Ovary (tissue), 9 donors: ENCODE results near the gene RNF208. TPM values are rescaled to one million over a fixed set of nuclear protein-coding genes. Genes with fewer than 3 reads are reported as not detected.

ENCODE experiments used
- DNase-seq, 5 donors: peaks; one replicate each; pipeline ENCODE4 v3.0.0-alpha.2; 2019 to 2020
- H3K27ac ChIP-seq, 2 donors: fragments of 200-600 bp; one replicate each; pipeline versions ENCODE4 v1.5.1 to v1.8.0; 2019 to 2022
- H3K27me3 ChIP-seq: fragments of 200-600 bp; one replicate; pipeline ENCODE4 v1.8.0; 2022
- H3K36me3 ChIP-seq: fragments of 200-600 bp; sonication (generic); one replicate; pipeline ENCODE4 v1.5.1; 2019
- H3K4me1 ChIP-seq: one replicate; pipeline ENCODE4 v1.8.1; 2013; ENCODE audit warnings: mild to moderate bottlenecking, moderate library complexity; ENCODE audit not compliant: insufficient read depth
- H3K4me3 ChIP-seq: fragments of 200-600 bp; sonication (generic); one replicate; pipeline ENCODE4 v1.5.1; 2017
- H3K9me3 ChIP-seq, 2 donors: fragments of 200-600 bp in 1 of 2; sonication (generic) in 1 of 2; one replicate each; pipeline versions ENCODE4 v1.5.1 to v1.8.1; 2013 to 2019; ENCODE audit warnings: mild to moderate bottlenecking in 1 of 2, moderate library complexity in 1 of 2
- EP300 ChIP-seq: sonication (generic); formaldehyde crosslinking; IDR thresholded peaks from one replicate; pipeline ENCODE4 v1.6.1; 2017; ENCODE audit warnings: antibody characterized with exemption
- POLR2A ChIP-seq: fragments of 450-650 bp; IDR thresholded peaks from one replicate; pipeline ENCODE4 v1.6.1; 2017; ENCODE audit warnings: antibody characterized with exemption, mild to moderate bottlenecking, moderate library complexity
- WGBS, 3 donors: extraction: QIAGEN DNeasy Blood & Tissue Kit in 1 of 3; methylation state at CpG; one replicate each; pipeline versions ENCODE4 v1.1.5 to v1.1.7; 2013 to 2017; 5-methylcytosine and 5-hydroxymethylcytosine counted together
- intact Hi-C, 4 donors: fragments of 100-400 bp; cut with DNase I; formaldehyde crosslinking; loops; one replicate each; pipeline versions ENCODE4 v1.11.0 to v1.15.1; 2022 to 2023
- polyA plus RNA-seq, 2 donors: library from polyadenylated mRNA; stranded (reverse); fragments of 200-250 nt in 1 of 2; fragments of 350-450 nt in 1 of 2; fragmentation: Illumina TruSeq in 1 of 2; extraction: RNeasy Lipid Tissue Mini Kit (QIAGEN cat#74804) in 1 of 2; gene quantifications; one replicate each; pipeline ENCODE4 v1.2.3, GENCODE V29; 2013 to 2014
- total RNA-seq, 7 donors: library from RNA; depleted of rRNA in 2 of 7; stranded (reverse); fragments of >200 nt in 2 of 7; fragmentation: NEBNext Ultra II Directional in 3 of 7; extraction: Animal tissue kit (Norgen Biotek cat#: 25700) in 3 of 7; gene quantifications; one replicate each; pipeline versions ENCODE4 v1.1.0 to v1.2.4, GENCODE V29; 2016 to 2023
- TF ChIP-seq, protein P1 (sequence below), 3 donors: fragments of 450-650 bp in 2 of 3; fragments of 200-600 bp in 1 of 3; IDR thresholded peaks; one replicate each; pipeline versions ENCODE4 v1.5.1 to v1.8.0; 2016 to 2022; ENCODE audit warnings: antibody characterized with exemption in 3 of 3, mild to moderate bottlenecking in 1 of 3
- donor health status: DM: no; HTN: no; CAD: no; lungs with moderate emphysema.
- donor health status: DM: no; HTN: no; CAD: no.
- donor health status: Bipolar disorder and iron deficiency.
- donor health status: DM: yes; HTN: yes; CAD: no.
- donor health status: DM: no; HTN: no; CAD: no.
- donor health status: DM: yes; HTN: yes; CAD: no.

Gene RNF208
- total and polyA plus RNA-seq, 9 donors, result 0.92 to 6.5 (median 3.1) TPM; not detected in 2

DNA sequence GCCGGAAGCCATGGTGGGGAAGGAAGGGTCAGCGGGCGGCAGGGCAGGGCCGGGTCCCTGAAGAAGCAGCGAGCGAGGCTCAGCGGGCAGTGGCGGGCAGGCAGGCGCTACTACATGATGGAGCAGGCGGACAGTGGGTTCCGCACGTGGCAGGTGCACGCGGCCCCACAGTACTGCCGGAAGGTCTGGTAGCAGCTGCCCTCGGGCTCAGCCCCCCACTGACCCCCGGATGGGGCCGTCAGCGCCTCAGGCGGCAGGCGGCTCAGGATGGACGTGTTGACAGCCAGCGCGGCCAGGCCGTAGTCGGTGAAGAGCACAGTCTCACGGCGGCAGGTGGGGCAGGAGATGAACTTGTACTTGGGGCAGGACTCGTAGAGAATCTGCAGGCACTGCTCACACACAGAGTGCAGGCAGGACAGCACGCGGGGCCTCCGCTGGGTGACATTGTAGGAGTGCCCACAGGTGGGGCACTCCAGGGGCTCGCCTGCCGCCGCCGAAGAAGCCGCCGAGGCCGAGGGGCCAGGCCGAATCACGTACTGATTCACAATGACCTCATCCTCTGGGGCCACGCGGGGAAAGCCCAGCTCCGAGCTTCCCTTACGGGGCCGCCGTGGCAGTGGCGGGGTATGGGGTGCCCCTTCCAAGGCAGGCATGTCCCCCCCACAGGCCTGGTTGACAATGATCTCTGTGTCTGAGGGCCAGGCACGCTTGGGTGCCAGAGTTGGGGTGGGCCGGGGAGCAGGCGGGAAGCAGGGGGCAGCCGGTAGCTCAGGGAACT is 1.5 kb downstream of the RNF208 start:
- WGBS, 3 donors, result 84 to 91% (median 90%) methylated on average over 50 to 52 of the region's 52 CpGs
- Histone ChIP-seq H3K27me3 (no peaks in the 10 kb centered on the region), H3K27ac (no peak overlapping the region), H3K36me3 (no peaks in the 10 kb centered on the region), H3K4me1 (peaks cover 11% of the 10 kb centered on the region), H3K4me3 (no peak overlapping the region), H3K9me3 (no peaks in the 10 kb centered on the region)
- DNase-seq, result no peak
- intact Hi-C loops, result loop anchor here in 1 of 4 donors (10.0 kb wide), 1 partner anchor 436 kb away; no protein-coding TSS in a partner anchor
- TF ChIP-seq EP300, result no peak
- no peak for TF ChIP-seq POLR2A
- TF ChIP-seq, protein P1, sequence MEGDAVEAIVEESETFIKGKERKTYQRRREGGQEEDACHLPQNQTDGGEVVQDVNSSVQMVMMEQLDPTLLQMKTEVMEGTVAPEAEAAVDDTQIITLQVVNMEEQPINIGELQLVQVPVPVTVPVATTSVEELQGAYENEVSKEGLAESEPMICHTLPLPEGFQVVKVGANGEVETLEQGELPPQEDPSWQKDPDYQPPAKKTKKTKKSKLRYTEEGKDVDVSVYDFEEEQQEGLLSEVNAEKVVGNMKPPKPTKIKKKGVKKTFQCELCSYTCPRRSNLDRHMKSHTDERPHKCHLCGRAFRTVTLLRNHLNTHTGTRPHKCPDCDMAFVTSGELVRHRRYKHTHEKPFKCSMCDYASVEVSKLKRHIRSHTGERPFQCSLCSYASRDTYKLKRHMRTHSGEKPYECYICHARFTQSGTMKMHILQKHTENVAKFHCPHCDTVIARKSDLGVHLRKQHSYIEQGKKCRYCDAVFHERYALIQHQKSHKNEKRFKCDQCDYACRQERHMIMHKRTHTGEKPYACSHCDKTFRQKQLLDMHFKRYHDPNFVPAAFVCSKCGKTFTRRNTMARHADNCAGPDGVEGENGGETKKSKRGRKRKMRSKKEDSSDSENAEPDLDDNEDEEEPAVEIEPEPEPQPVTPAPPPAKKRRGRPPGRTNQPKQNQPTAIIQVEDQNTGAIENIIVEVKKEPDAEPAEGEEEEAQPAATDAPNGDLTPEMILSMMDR (IDR thresholded peaks at IDR 0.05), result no peak

DNA sequence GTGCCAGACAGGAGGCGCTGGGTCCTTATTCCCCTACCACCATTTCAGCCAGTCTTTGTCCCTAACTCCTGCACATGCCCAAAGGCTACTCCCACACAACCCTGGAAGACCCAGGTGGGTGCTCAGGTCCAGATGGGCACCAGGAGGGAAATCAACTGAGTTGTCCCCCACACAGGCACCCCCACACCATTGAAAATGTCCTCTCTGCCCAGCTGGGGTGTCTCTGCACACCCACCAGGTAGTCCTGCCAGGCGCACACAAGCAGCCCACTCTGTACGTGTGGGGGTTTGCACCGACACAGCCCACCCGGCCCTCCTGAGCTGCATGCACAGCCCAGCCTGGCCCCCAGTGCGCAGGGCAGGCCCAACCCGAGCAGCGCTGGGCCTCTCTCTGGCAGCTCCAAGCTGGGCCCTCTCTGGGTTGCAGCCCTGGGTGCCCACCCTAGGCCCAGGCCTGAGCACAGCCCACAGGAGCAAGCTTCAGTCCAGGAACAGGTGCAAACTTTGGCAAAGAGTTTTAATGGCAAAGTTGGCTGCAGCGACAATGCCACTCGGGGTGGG is 2.2 kb downstream of the RNF208 start:
- no peak overlapping the region for H3K27ac ChIP-seq
- WGBS, 3 donors, result 81 to 89% (median 86%) methylated on average over 10 of the region's 10 CpGs
- peaks cover 11% of the 10 kb centered on the region for H3K4me1 ChIP-seq

DNA sequence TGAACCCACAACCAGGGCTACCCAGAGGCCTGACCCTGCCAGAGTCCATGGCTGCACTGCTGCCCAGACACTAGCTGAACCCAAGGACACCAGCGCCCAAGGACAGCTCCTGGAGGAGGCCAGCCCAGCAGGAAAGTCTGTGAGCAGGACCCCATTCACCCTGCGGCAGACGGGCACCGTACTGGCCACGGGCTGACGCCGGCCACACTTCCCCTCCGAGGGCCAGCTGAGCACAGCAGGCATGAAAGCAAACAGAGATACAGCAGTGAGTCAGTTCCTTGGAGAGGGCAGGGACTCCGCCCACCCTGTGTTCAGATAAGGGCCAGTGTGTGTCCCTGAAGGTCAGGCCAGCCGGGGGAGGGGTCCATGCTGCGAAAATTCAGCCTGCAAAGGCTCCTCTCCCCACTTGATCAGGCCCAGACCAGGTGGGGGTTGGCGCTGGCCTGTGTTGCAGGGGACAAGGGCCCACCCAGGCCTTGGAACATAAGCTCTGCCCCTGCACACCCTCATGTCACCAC is 3.2 kb downstream of the RNF208 start:
- no peak overlapping the region for H3K27ac ChIP-seq
- peaks cover 11% of the 10 kb centered on the region for H3K4me1 ChIP-seq
- no peaks in the 10 kb centered on the region for H3K9me3 ChIP-seq
- 25 to 35% (median 28%) methylated on average over 12 of the region's 12 CpGs for WGBS, 3 donors
- TF ChIP-seq, protein P1 (IDR thresholded peaks at IDR 0.05), result no peak
- TF ChIP-seq POLR2A (no peak), EP300 (no peak)
- no peaks in the 10 kb centered on the region for H3K27me3 ChIP-seq
- no peaks in the 10 kb centered on the region for H3K36me3 ChIP-seq
- H3K4me3 ChIP-seq, result no peak overlapping the region
- intact Hi-C loops, result no loop called here
- no peak for DNase-seq

More for the DNA sequence above, 2.2 kb downstream of the RNF208 start:
- Histone ChIP-seq H3K36me3 (no peaks in the 10 kb centered on the region), H3K9me3 (no peaks in the 10 kb centered on the region), H3K4me3 (no peak overlapping the region), H3K27me3 (no peaks in the 10 kb centered on the region)
- intact Hi-C loops, result loop anchor here in 1 of 4 donors (10.0 kb wide), 1 partner anchor 435 kb away; no protein-coding TSS in a partner anchor
- TF ChIP-seq, protein P1 (IDR thresholded peaks at IDR 0.05), result no peak
- no peak for TF ChIP-seq POLR2A
- TF ChIP-seq EP300, result no peak
- DNase-seq, result no peak

DNA sequence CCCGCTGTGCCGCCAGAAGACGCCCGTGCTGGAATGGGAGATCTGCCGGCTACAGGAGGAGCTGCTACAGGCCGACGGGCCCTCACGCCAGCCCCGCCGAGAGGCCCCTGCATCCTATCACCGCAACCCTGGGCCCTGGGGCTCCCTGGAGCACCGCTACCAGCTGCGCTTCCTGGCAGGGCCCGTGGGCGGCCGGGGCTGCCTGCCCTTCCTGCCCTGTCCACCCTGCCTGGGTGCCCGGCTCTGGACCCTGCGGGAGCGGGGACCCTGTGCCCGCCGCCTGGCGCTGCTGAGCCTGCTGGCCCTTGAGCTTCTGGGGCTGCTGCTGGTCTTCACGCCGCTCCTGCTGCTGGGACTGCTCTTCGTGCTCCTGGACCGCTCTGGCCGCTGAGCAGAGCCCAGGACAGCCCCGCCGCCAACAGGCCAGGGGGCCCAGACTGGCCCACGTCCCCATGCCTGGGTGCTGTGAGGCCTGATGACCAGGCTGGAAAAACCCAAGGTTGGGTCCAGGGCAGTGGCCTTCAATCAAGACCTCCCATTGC is 3.8 kb downstream of the RNF208 start:
- H3K4me3 ChIP-seq, result no peak overlapping the region
- no peaks in the 10 kb centered on the region for H3K27me3 ChIP-seq
- WGBS, 3 donors, result 81 to 92% (median 90%) methylated on average over 20 to 30 of the region's 30 CpGs
- H3K4me1 ChIP-seq, result peaks cover 11% of the 10 kb centered on the region
- no peak for DNase-seq
- TF ChIP-seq, protein P1 (IDR thresholded peaks at IDR 0.05), result no peak
- TF ChIP-seq POLR2A, result no peak
- no peak for TF ChIP-seq EP300
- H3K9me3 ChIP-seq, result no peaks in the 10 kb centered on the region
- no peak overlapping the region for H3K27ac ChIP-seq
- intact Hi-C loops, result no loop called here
- H3K36me3 ChIP-seq, result no peaks in the 10 kb centered on the region
